ENCODE results near the gene CEACAM16.
A peak's percentile ranks its signal among the peaks of the same experiment; 100 is the strongest.

The CEACAM16 gene

GRCh38 chr19:44740351-44740824 lies 41.4 kb downstream of the CEACAM16 start:
- in situ Hi-C loops (cut with MboI; ENCODE audit: low pct_unique_long_range_greater_than_20kb, low sequenced_read_pairs) = no loop called here
- no peak for DNase-seq

DNA sequence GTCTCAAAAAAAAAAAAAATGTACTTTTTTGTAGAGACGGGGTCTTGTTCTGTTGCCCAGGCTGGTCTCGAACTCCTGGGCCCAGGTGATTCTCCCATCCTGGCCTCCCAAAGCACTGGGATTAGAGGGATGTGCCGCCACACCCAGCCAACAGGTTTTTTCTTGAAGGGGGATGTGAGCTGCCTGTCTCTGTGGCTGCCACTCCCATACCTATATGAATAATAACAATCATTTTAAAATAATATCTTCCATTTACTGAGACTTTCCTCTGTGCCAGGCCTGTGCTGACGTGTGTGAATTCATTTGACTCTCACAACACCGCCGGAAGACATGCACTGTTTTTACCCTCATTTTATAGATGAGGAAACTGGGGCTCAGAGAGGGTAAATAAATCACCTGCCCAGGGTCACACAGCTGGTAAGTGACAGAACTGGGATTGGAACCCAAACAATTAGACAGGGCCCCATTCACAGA lies 42.3 kb downstream of the CEACAM16 start:
- in situ Hi-C loops (cut with MboI; ENCODE audit: low pct_unique_long_range_greater_than_20kb, low sequenced_read_pairs) = no loop called here
- no peak for DNase-seq

GRCh38 chr19:44741841-44742329 lies 42.9 kb downstream of the CEACAM16 start:
- DNase-seq = peak; percentile 96
- in situ Hi-C loops (cut with MboI; ENCODE audit: low pct_unique_long_range_greater_than_20kb, low sequenced_read_pairs) = no loop called here

DNA sequence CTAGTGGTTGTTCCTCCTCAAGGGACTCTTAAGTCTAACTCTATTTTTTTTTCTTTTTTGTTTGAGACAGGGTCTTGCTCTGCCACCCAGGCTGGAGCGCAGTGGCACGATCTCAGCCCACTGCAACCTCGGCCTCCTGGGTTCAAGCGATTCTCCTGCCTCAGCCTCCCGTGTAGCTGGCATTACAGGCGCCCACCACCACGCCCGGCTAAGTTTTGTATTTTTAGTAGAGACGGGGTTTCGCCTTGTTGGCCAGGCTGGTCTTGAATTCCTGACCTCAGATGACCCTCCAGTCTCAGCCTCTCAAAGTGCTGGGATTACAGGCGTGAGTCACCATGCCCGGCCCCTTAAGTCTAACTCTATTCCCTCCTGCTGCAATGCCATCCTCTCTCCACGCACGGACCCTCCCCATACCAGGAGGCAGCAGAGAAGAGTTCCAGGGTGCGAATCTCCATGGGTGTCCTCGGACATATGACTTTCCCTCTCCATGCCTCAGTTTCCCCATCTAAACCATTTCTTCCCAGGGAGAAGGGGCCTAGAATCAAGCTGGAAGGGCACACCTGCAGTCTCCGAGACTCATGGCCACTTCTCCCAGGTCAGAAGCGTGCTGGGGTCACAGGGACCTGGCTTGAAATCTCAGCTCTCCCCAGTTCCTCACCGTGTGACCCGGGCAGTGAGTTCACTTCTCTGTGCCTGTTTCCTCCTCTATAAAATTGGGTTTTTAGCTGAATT lies 43.5 kb downstream of the CEACAM16 start:
- no peak for DNase-seq
- in situ Hi-C loops (cut with MboI; ENCODE audit: low pct_unique_long_range_greater_than_20kb, low sequenced_read_pairs) = no loop called here

- in situ Hi-C loops (cut with MboI; ENCODE audit: low pct_unique_long_range_greater_than_20kb, low sequenced_read_pairs) = no loop called here
- no peak for DNase-seq
These were observed 46.0 kb downstream of the CEACAM16 start for GRCh38 chr19:44744871-44745332.

DNA sequence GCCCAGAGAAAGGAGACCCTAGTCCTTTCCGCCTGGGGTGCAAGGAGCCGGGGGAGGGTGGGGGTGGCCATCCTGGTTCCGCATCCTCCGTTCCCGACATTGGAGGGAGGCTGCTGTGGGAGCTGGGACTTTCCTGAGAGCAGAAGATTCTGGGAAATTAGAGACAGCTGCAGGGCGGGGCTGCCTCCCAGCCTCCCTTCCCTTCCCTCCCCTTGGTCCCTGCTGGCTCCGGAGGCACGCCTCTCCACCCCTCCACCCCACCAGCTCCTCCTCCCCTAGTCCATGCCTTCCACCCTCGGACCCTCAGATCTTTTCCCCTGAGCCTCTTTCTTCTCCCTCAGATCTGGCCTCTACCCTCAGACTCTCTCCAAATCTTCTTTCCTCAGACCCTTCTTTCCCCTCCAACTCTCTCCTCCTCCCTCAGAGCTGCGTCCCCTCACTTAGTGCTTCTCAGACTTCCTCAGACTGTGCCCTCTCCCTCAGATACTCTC lies 46.4 kb downstream of the CEACAM16 start:
- in situ Hi-C loops (cut with MboI; ENCODE audit: low pct_unique_long_range_greater_than_20kb, low sequenced_read_pairs) = no loop called here
- DNase-seq = no peak

- in situ Hi-C loops (cut with MboI; ENCODE audit: low pct_unique_long_range_greater_than_20kb, low sequenced_read_pairs) = no loop called here
- DNase-seq = no peak
These were observed 47.1 kb downstream of the CEACAM16 start for GRCh38 chr19:44745887-44746600.

- in situ Hi-C loops (cut with MboI; ENCODE audit: low pct_unique_long_range_greater_than_20kb, low sequenced_read_pairs) = no loop called here
- DNase-seq = no peak
These were observed 47.6 kb downstream of the CEACAM16 start for GRCh38 chr19:44746616-44746945.

- DNase-seq = peak; percentile 85
- in situ Hi-C loops (cut with MboI; ENCODE audit: low pct_unique_long_range_greater_than_20kb, low sequenced_read_pairs) = no loop called here
These were observed 48.2 kb downstream of the CEACAM16 start for GRCh38 chr19:44746946-44747738.

GRCh38 chr19:44747739-44748425 lies 48.9 kb downstream of the CEACAM16 start:
- in situ Hi-C loops (cut with MboI; ENCODE audit: low pct_unique_long_range_greater_than_20kb, low sequenced_read_pairs) = no loop called here
- peak; percentile 77 for DNase-seq

GRCh38 chr19:44748426-44749254 lies 49.7 kb downstream of the CEACAM16 start, which contains the start of gene BCL3:
BCL3 (plus strand) TSS chr19:44748708; CDS start chr19:44748791, 83 bp downstream.
- in situ Hi-C loops (cut with MboI; ENCODE audit: low pct_unique_long_range_greater_than_20kb, low sequenced_read_pairs) = no loop called here
- DNase-seq = no peak

GRCh38 chr19:44749292-44749691 lies 50.3 kb downstream of the CEACAM16 start:
- DNase-seq = no peak
- in situ Hi-C loops (cut with MboI; ENCODE audit: low pct_unique_long_range_greater_than_20kb, low sequenced_read_pairs) = no loop called here

DNA sequence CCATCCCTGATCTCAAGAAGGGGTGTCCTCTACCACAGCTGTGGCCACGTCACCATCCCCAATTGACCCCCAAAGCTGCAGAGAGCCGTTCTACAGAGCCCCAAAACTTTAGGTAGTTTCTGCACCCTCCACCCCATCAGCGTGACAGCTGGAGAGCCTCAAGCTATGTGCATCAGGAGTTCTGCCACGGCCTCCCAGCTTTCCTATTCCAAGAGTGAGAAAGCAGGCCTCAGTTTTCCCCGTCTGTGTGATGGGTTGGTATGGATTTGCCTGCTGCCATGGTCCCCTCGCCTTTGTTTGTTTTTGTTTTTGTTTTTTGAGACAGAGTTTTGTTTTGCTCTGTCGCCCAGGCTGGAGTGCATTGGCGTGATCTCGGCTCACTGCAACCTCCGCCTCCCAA lies 51.0 kb downstream of the CEACAM16 start:
- in situ Hi-C loops (cut with MboI; ENCODE audit: low pct_unique_long_range_greater_than_20kb, low sequenced_read_pairs) = no loop called here

GRCh38 chr19:44752123-44752815 lies 53.3 kb downstream of the CEACAM16 start:
- no peak for DNase-seq
- in situ Hi-C loops (cut with MboI; ENCODE audit: low pct_unique_long_range_greater_than_20kb, low sequenced_read_pairs) = no loop called here

More for the DNA sequence above, 51.0 kb downstream of the CEACAM16 start:
- no peak for DNase-seq

GRCh38 chr19:44752816-44753625 lies 54.1 kb downstream of the CEACAM16 start:
- DNase-seq = peak; percentile 99

GRCh38 chr19:44753626-44753931 lies 54.6 kb downstream of the CEACAM16 start:
- DNase-seq = no peak
- in situ Hi-C loops (cut with MboI; ENCODE audit: low pct_unique_long_range_greater_than_20kb, low sequenced_read_pairs) = no loop called here

More at GRCh38 chr19:44752816-44753625, 54.1 kb downstream of the CEACAM16 start:
- in situ Hi-C loops (cut with MboI; ENCODE audit: low pct_unique_long_range_greater_than_20kb, low sequenced_read_pairs) = no loop called here
